B cell (primary cell): Measurements from ENCODE around the gene FBXO2. TPM values are rescaled to one million over a fixed set of nuclear protein-coding genes. Genes with fewer than 3 reads are reported as not detected.

Source experiments
- ATAC-seq: fragments of 200-7000 bp; cut with Tn5 transposase; one replicate; pipeline ENCODE4 v1.10.0; 2021; ENCODE audit warnings: low read depth, mild to moderate bottlenecking, moderate number of reproducible peaks, moderate library complexity
- CTCF ChIA-PET: fragments of 350-600 bp; sonication (Branson Sonifier 250); formaldehyde crosslinking; loops from one replicate; lab custom pipeline; 2021; ENCODE audit warnings: antibody characterized with exemption, inconsistent platforms; lab: Charles Lee
- POLR2A ChIA-PET: fragments of 350-600 bp; sonication (Branson Sonifier 250); formaldehyde crosslinking; loops from one replicate; lab custom pipeline; 2021; ENCODE audit warnings: antibody characterized with exemption; lab: Charles Lee
- DNase-seq: peaks from one replicate; pipeline ENCODE4 v3.0.0; 2013
- H2AFZ ChIP-seq: 2 replicates; pipeline ENCODE4 v1.6.1; 2012; ENCODE audit warnings: mild to moderate bottlenecking, low read depth, low read length; ENCODE audit not compliant: insufficient read depth, poor library complexity, severe bottlenecking
- H3K27ac ChIP-seq, 2 donors: 1 replicate in 1 of 2; 2 replicates in 1 of 2; pipeline ENCODE4 v1.5.1; 2012 to 2013; ENCODE audit warnings: low read length in 2 of 2, mild to moderate bottlenecking in 2 of 2, moderate library complexity in 1 of 2
- H3K27me3 ChIP-seq, 4 experiments: fragments of 200-600 bp in 1 of 4; sonication (generic) in 1 of 4; replicated peaks in 1 of 4; 1 replicate in 2 of 4; 2 replicates in 2 of 4; pipeline versions ENCODE4 v1.6.1 to v1.7.0; 2013 to 2016; ENCODE audit warnings: low read length in 3 of 4, mild to moderate bottlenecking in 2 of 4, mixed read lengths in 1 of 4, moderate library complexity in 1 of 4; ENCODE audit not compliant: insufficient read depth in 4 of 4, control insufficient read depth in 3 of 4; ENCODE audit errors: control extremely low read depth in 1 of 4
- H3K36me3 ChIP-seq, 2 experiments: replicated peaks in 1 of 2; 1 replicate in 1 of 2; 2 replicates in 1 of 2; pipeline versions ENCODE4 v1.6.1 to v1.7.1; 2013; ENCODE audit warnings: low read length in 1 of 2; ENCODE audit not compliant: insufficient read depth in 2 of 2, control insufficient read depth in 1 of 2; ENCODE audit errors: control extremely low read depth in 1 of 2, extremely low read depth in 1 of 2
- H3K4me1 ChIP-seq, 2 donors: fragments of 200-600 bp in 1 of 2; sonication (generic) in 1 of 2; 1 replicate in 1 of 2; 2 replicates in 1 of 2; pipeline versions ENCODE4 v1.5.1 to v1.6.1; 2013 to 2017; ENCODE audit warnings: low read length in 2 of 2; ENCODE audit not compliant: control insufficient read depth in 2 of 2, insufficient read depth in 2 of 2
- H3K4me2 ChIP-seq: replicated peaks from 2 replicates; pipeline ENCODE3; 2012; ENCODE audit warnings: mild to moderate bottlenecking, low read depth, low read length; ENCODE audit not compliant: poor library complexity, severe bottlenecking
- H3K4me3 ChIP-seq, 5 experiments: fragments of 200-600 bp in 1 of 5; sonication (generic) in 1 of 5; 1 replicate in 3 of 5; 2 replicates in 2 of 5; pipeline versions ENCODE4 v1.5.1 to v1.7.0; 2011 to 2016; ENCODE audit warnings: low read length in 4 of 5, mild to moderate bottlenecking in 4 of 5, low read depth in 2 of 5, control low read depth in 1 of 5, moderate library complexity in 1 of 5; ENCODE audit not compliant: insufficient read depth in 1 of 5; ENCODE audit errors: control extremely low read depth in 1 of 5, extremely low read depth in 1 of 5
- H3K79me2 ChIP-seq: fragments of 200-600 bp; sonication (generic); one replicate; pipeline ENCODE4 v1.6.0; 2016; ENCODE audit warnings: low read length; ENCODE audit not compliant: control insufficient read depth, insufficient read depth
- H3K9ac ChIP-seq: fragments of 200-600 bp; sonication (generic); 2 replicates; pipeline ENCODE4 v1.6.1; 2017; ENCODE audit warnings: mild to moderate bottlenecking, low read length, moderate library complexity
- H3K9me3 ChIP-seq, 3 donors: one replicate each; pipeline versions ENCODE4 v1.6.1 to v1.7.1; 2013; ENCODE audit warnings: low read length in 2 of 3; ENCODE audit not compliant: control insufficient read depth in 2 of 3, insufficient read depth in 1 of 3; ENCODE audit errors: control extremely low read depth in 1 of 3
- H4K20me1 ChIP-seq: 2 replicates; pipeline ENCODE4 v1.6.0; 2012; ENCODE audit warnings: mild to moderate bottlenecking, low read length; ENCODE audit not compliant: insufficient read depth, control insufficient read depth, poor library complexity, severe bottlenecking
- H3K27ac Mint-ChIP-seq: one replicate; pipeline ENCODE4 v1.8.0; 2021; ENCODE audit warnings: mixed read lengths
- H3K27me3 Mint-ChIP-seq: one replicate; pipeline ENCODE4 v1.8.0; 2021; ENCODE audit warnings: mixed read lengths
- H3K4me1 Mint-ChIP-seq: one replicate; pipeline ENCODE4 v1.8.0; 2021; ENCODE audit warnings: mixed read lengths
- H3K4me3 Mint-ChIP-seq: one replicate; pipeline ENCODE4 v1.8.0; 2021; ENCODE audit warnings: mixed read lengths
- H3K9me3 Mint-ChIP-seq: one replicate; pipeline ENCODE4 v1.8.0; 2022; ENCODE audit warnings: mixed read lengths; ENCODE audit not compliant: insufficient read depth
- CTCF ChIP-seq: fragments of 200-600 bp; IDR thresholded peaks from one replicate; pipeline ENCODE4 v1.8.0; 2022; ENCODE audit warnings: antibody characterized with exemption, mild to moderate bottlenecking
- EZH2 ChIP-seq: IDR thresholded peaks from 2 replicates; pipeline ENCODE4 v1.6.1; 2012; ENCODE audit warnings: borderline replicate concordance, low read depth, mild to moderate bottlenecking, moderate library complexity, low read length; ENCODE audit not compliant: insufficient read depth, poor library complexity, severe bottlenecking
- WGBS: methylation state at CpG from one replicate; pipeline ENCODE4 v1.1.5; 2013; ENCODE audit warnings: missing lambda C conversion rate; ENCODE audit not compliant: insufficient coverage; 5-methylcytosine and 5-hydroxymethylcytosine counted together
- intact Hi-C: fragments of 100-400 bp; cut with micrococcal nuclease; formaldehyde crosslinking; loops from one replicate; pipeline ENCODE4 v1.10.0; 2022
- polyA plus RNA-seq: library from polyadenylated mRNA; depleted of rRNA; stranded (reverse); fragments of >200 nt; gene quantifications from 2 replicates; pipeline ENCODE4 v1.2.3, GENCODE V29; 2012
- total RNA-seq, 2 donors: library from RNA; stranded (reverse); fragments of 120-200 nt in 1 of 2; gene quantifications; 1 replicate in 1 of 2; 2 replicates in 1 of 2; pipeline versions ENCODE4 v1.2.3 to v1.2.4, GENCODE V29; 2013 to 2022

The FBXO2 gene
- total and polyA plus RNA-seq, 2 donors (not counting 1 experiment from before 2014, with no cell fraction given): 9.6 TPM

GRCh38 chr1:11626551-11626950, 27.7 kb downstream of the FBXO2 start:
- H3K27me3 Mint-ChIP-seq: peaks cover 54% of the 10 kb centered on the region
- Histone ChIP-seq H4K20me1 (no peaks in the 10 kb centered on the region), H3K4me3 (no peak overlapping the region), H3K27me3 (peaks cover 0 to 23% (median 0%) of the 10 kb centered on the region in 4 experiments), H3K27ac (no peak overlapping the region), H3K79me2 (no peaks in the 10 kb centered on the region), H3K36me3 (no peaks in the 10 kb centered on the region), H2AFZ (no peak overlapping the region), H3K9ac (no peak overlapping the region), H3K4me2 (no peak overlapping the region), H3K4me1 (no peaks in the 10 kb centered on the region), H3K9me3 (peaks cover 0 to 3% (median 0%) of the 10 kb centered on the region in 3 donors)
- H3K4me1 Mint-ChIP-seq: no peaks in the 10 kb centered on the region
- TF ChIP-seq EZH2 (no peak), CTCF (no peak)
- DNase-seq: no peak
- no peak overlapping the region for H3K4me3 Mint-ChIP-seq
- ChIA-PET POLR2A (no interaction called here), CTCF (interaction anchor here (2.3 kb wide), 1 partner anchor 15 kb away, joined by 6 read pairs; no protein-coding TSS in a partner anchor)
- ATAC-seq: no peak
- H3K9me3 Mint-ChIP-seq: no peaks in the 10 kb centered on the region
- intact Hi-C loops: no loop called here
- WGBS: no CpG with 5 or more reads among the region's 3 CpGs
- no peak overlapping the region for H3K27ac Mint-ChIP-seq

GRCh38 chr1:11623702-11624101, 30.5 kb downstream of the FBXO2 start:
- DNase-seq (no peak), ATAC-seq (no peak)
- H3K27me3 Mint-ChIP-seq: peaks cover 46% of the 10 kb centered on the region
- ChIA-PET POLR2A (interaction anchor here (0.6 kb wide), 1 partner anchor 102 kb away, joined by 9 read pairs; no protein-coding TSS in a partner anchor), CTCF (interaction anchor here (1.0 kb wide), 1 partner anchor 20 kb away, joined by 3 read pairs; no protein-coding TSS in a partner anchor)
- Histone ChIP-seq H3K4me1 (no peaks in the 10 kb centered on the region), H3K9ac (no peak overlapping the region), H3K9me3 (peaks cover 0 to 3% (median 0%) of the 10 kb centered on the region in 3 donors), H2AFZ (no peak overlapping the region), H3K27me3 (peaks cover 0 to 17% (median 0%) of the 10 kb centered on the region in 4 experiments), H3K27ac (no peak overlapping the region), H3K4me2 (no peak overlapping the region), H3K79me2 (no peaks in the 10 kb centered on the region), H3K36me3 (no peaks in the 10 kb centered on the region), H3K4me3 (no peak overlapping the region), H4K20me1 (no peaks in the 10 kb centered on the region)
- 84% methylated on average over 3 of the region's 8 CpGs for WGBS
- H3K4me1 Mint-ChIP-seq: no peaks in the 10 kb centered on the region
- H3K27ac Mint-ChIP-seq: no peak overlapping the region
- H3K4me3 Mint-ChIP-seq: no peak overlapping the region
- TF ChIP-seq EZH2: no peak
- no peak for TF ChIP-seq CTCF
- intact Hi-C loops: no loop called here
- no peaks in the 10 kb centered on the region for H3K9me3 Mint-ChIP-seq
